Adrenal gland (tissue), 12 donors: ENCODE data around the gene CAMTA1. TPM values are rescaled to one million over a fixed set of nuclear protein-coding genes. Genes with fewer than 3 reads are reported as not detected.
A peak's percentile ranks its signal among the peaks of the same experiment; 100 is the strongest.

Experiments used
- DNase-seq, 7 donors: peaks; one replicate each; pipeline ENCODE4 v3.0.0-alpha.2; 2019 to 2020
- H3K27ac ChIP-seq, 5 donors: fragments of 200-600 bp; sonication (generic) in 4 of 5; 1 replicate in 3 of 5; 2 replicates in 2 of 5; pipeline versions ENCODE4 v1.5.1 to v1.8.0; 2016 to 2020; ENCODE audit warnings: mild to moderate bottlenecking in 1 of 5
- H3K27me3 ChIP-seq: fragments of 200-600 bp; 2 replicates; pipeline ENCODE4 v1.8.0; 2021
- H3K36me3 ChIP-seq, 2 donors: fragments of 200-600 bp; replicated peaks in 1 of 2; 1 replicate in 1 of 2; 2 replicates in 1 of 2; pipeline versions ENCODE4 v1.5.1 to v1.8.0; 2018 to 2022
- H3K4me1 ChIP-seq, 2 donors: fragments of 200-600 bp; replicated peaks in 1 of 2; 1 replicate in 1 of 2; 2 replicates in 1 of 2; pipeline versions ENCODE4 v1.5.1 to v1.8.0; 2018 to 2021
- H3K4me3 ChIP-seq, 4 donors: fragments of 200-600 bp; sonication (generic) in 3 of 4; one replicate each; pipeline ENCODE4 v1.5.1; 2016 to 2018
- H3K9me3 ChIP-seq, 3 donors: fragments of 200-600 bp; sonication (generic) in 1 of 3; replicated peaks in 1 of 3; 1 replicate in 2 of 3; 2 replicates in 1 of 3; pipeline versions ENCODE4 v1.5.1 to v1.8.0; 2016 to 2021
- POLR2A ChIP-seq, 2 donors: fragments of 450-650 bp; IDR thresholded peaks; one replicate each; pipeline ENCODE4 v1.6.1; 2017; ENCODE audit warnings: antibody characterized with exemption in 2 of 2, mild to moderate bottlenecking in 2 of 2, moderate library complexity in 1 of 2
- WGBS, 4 donors: extraction: QIAGEN DNeasy Blood & Tissue Kit in 2 of 4; methylation state at CpG; one replicate each; pipeline versions ENCODE4 v1.1.5 to v1.1.7; 2013 to 2017; 5-methylcytosine and 5-hydroxymethylcytosine counted together
- intact Hi-C, 2 donors: fragments of 100-400 bp; cut with DNase I; formaldehyde crosslinking; loops; one replicate each; pipeline versions ENCODE4 v1.14.1 to v1.15.0; 2022 to 2023
- polyA plus RNA-seq, 3 donors: library from polyadenylated mRNA; stranded (reverse); fragments of 200-250 nt in 2 of 3; fragments of 350-450 nt in 1 of 3; fragmentation: Illumina TruSeq in 1 of 3; extraction: RNeasy Lipid Tissue Mini Kit (QIAGEN cat#74804) in 1 of 3; gene quantifications; one replicate each; pipeline ENCODE4 v1.2.3, GENCODE V29; 2013 to 2014
- total RNA-seq, 9 donors: library from RNA; depleted of rRNA in 4 of 9; stranded (reverse); fragments of >200 nt in 4 of 9; fragments of 120-200 nt in 1 of 9; fragmentation: NEBNext Ultra II Directional in 1 of 9; extraction: Animal tissue kit (Norgen Biotek cat#: 25700) in 1 of 9; gene quantifications; one replicate each; pipeline versions ENCODE4 v1.1.0 to v1.2.4, GENCODE V29; 2013 to 2023
- TF ChIP-seq, protein P1 (sequence below), 6 experiments: fragments of 450-650 bp in 4 of 6; fragments of 200-600 bp in 2 of 6; sonication (generic) in 1 of 6; IDR thresholded peaks; 1 replicate in 5 of 6; 2 replicates in 1 of 6; pipeline versions ENCODE4 v1.5.1 to v1.8.0; 2016 to 2021; ENCODE audit warnings: antibody characterized with exemption in 6 of 6, mild to moderate bottlenecking in 2 of 6, moderate library complexity in 1 of 6
- donor health status: healthy with polysubstance abuse.
- donor health status: Bipolar disorder and iron deficiency.
- donor health status: DM: yes; HTN: yes; CAD: no.
- donor health status: DM: no; HTN: no; CAD: no.
- donor health status: DM: no; HTN: no; CAD: no.
- donor health status: DM: yes; HTN: yes; CAD: no.

CAMTA1 gene
- total and polyA plus RNA-seq, 12 donors, result 62.9 to 141 (median 96.9) TPM

DNA sequence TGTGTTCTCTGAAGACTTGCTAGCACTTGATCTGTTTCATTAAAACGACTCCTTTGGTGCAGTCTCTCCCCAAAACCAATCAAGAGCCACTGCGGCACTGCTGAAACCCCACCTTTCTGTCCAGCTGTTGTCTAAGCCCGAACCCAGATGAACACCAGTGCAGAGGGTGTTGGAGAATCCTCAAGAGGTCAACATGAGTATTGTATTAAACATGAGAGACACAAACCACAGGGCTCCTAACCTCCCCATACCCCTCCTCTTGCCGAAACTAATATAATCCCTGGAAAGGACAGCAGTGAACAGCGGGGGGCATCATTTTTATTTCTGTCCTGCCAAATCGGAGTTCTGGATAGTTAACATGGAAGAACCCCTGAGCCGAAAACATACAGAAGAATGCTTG, 333.9 kb downstream of the CAMTA1 start:
- no peaks in the 10 kb centered on the region for H3K9me3 ChIP-seq
- no peak overlapping the region for H3K4me3 ChIP-seq
- no peaks in the 10 kb centered on the region for H3K27me3 ChIP-seq
- 81 to 90% (median 89%) methylated on average over 7 of the region's 7 CpGs for WGBS, 4 donors
- H3K36me3 ChIP-seq, result no peaks in the 10 kb centered on the region
- TF ChIP-seq, protein P1, sequence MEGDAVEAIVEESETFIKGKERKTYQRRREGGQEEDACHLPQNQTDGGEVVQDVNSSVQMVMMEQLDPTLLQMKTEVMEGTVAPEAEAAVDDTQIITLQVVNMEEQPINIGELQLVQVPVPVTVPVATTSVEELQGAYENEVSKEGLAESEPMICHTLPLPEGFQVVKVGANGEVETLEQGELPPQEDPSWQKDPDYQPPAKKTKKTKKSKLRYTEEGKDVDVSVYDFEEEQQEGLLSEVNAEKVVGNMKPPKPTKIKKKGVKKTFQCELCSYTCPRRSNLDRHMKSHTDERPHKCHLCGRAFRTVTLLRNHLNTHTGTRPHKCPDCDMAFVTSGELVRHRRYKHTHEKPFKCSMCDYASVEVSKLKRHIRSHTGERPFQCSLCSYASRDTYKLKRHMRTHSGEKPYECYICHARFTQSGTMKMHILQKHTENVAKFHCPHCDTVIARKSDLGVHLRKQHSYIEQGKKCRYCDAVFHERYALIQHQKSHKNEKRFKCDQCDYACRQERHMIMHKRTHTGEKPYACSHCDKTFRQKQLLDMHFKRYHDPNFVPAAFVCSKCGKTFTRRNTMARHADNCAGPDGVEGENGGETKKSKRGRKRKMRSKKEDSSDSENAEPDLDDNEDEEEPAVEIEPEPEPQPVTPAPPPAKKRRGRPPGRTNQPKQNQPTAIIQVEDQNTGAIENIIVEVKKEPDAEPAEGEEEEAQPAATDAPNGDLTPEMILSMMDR (IDR thresholded peaks at IDR 0.05), result no peak
- no peak for TF ChIP-seq POLR2A (IDR thresholded peaks at IDR 0.05)
- H3K27ac ChIP-seq, result no peak overlapping the region
- no peak for DNase-seq
- intact Hi-C loops, result no loop called here
- peaks cover 0 to 9% of the 10 kb centered on the region in 2 donors for H3K4me1 ChIP-seq

DNA sequence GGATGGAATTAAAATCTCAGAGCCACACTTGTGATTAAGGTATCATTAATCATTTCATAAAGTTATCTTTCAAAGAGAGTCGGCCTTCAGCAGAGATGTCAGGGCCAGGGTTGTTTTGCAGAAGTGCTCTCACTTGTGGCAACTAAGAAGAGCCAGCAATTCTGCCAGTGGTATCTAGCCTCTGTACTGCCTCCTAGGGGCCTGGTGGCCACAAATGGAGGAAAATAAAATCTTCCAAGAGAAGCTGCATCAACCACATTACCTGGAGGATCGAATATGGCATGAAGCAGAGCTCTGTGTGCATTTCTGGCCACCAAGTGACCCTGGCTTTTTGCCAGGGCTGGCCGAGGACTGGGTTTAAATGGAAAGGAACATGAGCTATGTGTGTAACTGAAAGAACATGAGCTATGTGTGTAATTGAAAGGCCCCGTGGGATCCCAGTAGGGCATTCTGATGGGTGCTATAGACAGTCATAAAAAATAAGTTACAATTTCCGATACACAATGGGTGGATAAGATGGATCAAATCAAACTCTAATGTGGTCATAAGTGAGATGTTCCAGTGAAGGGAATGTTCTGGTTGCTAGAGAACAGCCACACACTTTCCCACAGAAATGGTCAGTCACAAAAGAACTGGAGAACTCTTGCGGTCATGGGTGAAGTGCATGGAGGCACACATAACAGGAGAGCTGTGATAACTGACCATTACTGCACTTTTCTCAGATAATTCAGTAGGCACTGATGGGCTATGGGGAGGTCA, 335.8 kb downstream of the CAMTA1 start:
- Histone ChIP-seq H3K9me3 (no peaks in the 10 kb centered on the region), H3K27ac (no peak overlapping the region), H3K36me3 (no peaks in the 10 kb centered on the region), H3K27me3 (no peaks in the 10 kb centered on the region), H3K4me3 (no peak overlapping the region), H3K4me1 (peaks cover 0 to 9% of the 10 kb centered on the region in 2 donors)
- 72 to 79% (median 74%) methylated on average over 6 of the region's 6 CpGs for WGBS, 4 donors
- TF ChIP-seq, protein P1 (IDR thresholded peaks at IDR 0.05), result peak in 1 of 6 experiments; percentile 27
- no peak for TF ChIP-seq POLR2A (IDR thresholded peaks at IDR 0.05)
- DNase-seq, result peak in 3 of 7 donors; percentile 21 to 26 (median 22)
- intact Hi-C loops, result no loop called here

DNA sequence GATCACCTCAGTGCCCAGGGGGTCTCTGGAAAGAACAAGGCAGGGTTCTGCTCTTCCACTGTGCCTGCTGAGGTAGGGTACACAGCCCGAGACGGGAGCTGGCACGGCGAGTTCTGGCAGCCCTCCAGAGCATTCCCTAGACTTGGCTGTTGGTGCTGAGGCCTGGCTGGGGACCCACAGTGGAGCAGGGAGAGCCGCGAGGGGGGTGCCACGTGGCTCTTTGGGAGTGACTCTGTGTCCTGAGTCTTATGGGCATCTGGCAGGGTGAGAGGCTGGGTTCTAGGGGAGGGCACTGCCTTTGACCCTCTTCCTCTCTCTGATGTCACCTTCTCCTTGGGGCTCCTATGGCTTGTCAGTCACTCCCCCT, 336.4 kb downstream of the CAMTA1 start:
- intact Hi-C loops, result no loop called here
- Histone ChIP-seq H3K4me3 (no peak overlapping the region), H3K27ac (no peak overlapping the region), H3K9me3 (no peaks in the 10 kb centered on the region), H3K36me3 (no peaks in the 10 kb centered on the region), H3K4me1 (peaks cover 0 to 9% of the 10 kb centered on the region in 2 donors), H3K27me3 (no peaks in the 10 kb centered on the region)
- no peak for TF ChIP-seq POLR2A (IDR thresholded peaks at IDR 0.05)
- TF ChIP-seq, protein P1 (IDR thresholded peaks at IDR 0.05), result no peak
- 20 to 51% (median 45%) methylated on average over 1 to 7 of the region's 7 CpGs; no CpG with 5 or more reads in 1 of the 4 donors for WGBS, 4 donors
- peak; percentile 28 to 67 (median 55) for DNase-seq

DNA sequence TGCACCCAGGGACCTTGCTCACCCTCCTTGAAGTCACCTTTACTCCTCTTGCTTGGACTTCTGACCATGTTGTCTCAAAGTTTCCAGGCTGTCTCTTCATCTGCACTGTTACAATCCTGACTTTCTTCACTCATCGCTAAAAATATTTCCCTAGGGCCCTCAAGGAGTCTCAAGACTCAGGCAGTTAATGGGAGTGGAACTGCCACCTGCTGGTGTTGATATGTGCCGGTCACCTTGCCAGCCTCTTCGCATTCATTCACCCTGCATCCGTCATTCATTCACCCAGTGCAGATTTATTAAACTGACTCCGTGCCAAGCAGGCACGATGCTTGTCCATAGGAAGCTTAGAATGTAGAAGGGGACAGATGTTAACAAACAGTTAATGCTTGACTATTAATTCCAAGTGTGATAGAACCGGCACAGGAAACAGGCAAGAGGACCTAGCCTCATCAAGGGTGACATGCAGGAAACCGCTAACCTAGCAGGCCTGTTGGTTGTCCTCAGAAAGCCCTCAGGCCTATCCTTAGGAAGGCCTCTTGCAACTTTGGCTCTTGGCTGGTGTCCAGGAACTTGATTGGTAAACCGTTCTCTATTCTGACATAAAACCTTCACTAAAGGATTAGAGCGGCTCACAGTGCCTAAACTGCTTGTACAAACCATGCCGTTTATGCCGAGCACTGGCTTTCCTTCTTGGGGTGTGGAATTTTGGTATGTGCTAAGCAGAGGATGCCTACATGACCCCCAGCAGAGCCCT, 342.2 kb downstream of the CAMTA1 start:
- Histone ChIP-seq H3K36me3 (no peaks in the 10 kb centered on the region), H3K4me3 (no peak overlapping the region), H3K27ac (no peak overlapping the region), H3K27me3 (no peaks in the 10 kb centered on the region), H3K9me3 (no peaks in the 10 kb centered on the region), H3K4me1 (no peaks in the 10 kb centered on the region)
- WGBS, 4 donors, result 62 to 77% (median 63%) methylated on average over 8 to 12 of the region's 12 CpGs
- intact Hi-C loops, result no loop called here
- peak in 3 of 7 donors; percentile 7 to 63 (median 27) for DNase-seq
- no peak for TF ChIP-seq POLR2A (IDR thresholded peaks at IDR 0.05)
